K562 (cell line): ENCODE results near the gene PEX6. TPM values are rescaled to one million over a fixed set of nuclear protein-coding genes. Genes with fewer than 3 reads are reported as not detected.

Source experiments
- ADNP ChIP-seq: fragments of 200-800 bp; sonication (Bioruptor generic); IDR thresholded peaks from 2 replicates; pipeline ENCODE4 v1.6.1; 2016; ENCODE audit warnings: missing genetic modification characterization, missing compliant biosample characterization
- ARHGAP35 ChIP-seq: fragments of 450-650 bp; IDR thresholded peaks from 2 replicates; pipeline ENCODE4 v1.6.1; 2018; ENCODE audit not compliant: partially characterized antibody
- ATF3 ChIP-seq, 2 experiments: fragments of 450-650 bp in 1 of 2; sonication (generic) in 1 of 2; formaldehyde crosslinking in 1 of 2; IDR thresholded peaks in 1 of 2; conservative IDR thresholded peaks in 1 of 2; 2 replicates each; pipeline versions ENCODE4 v1.6.1 to v1.8.1; 2016 to 2023; ENCODE audit warnings: mild to moderate bottlenecking in 2 of 2, moderate library complexity in 2 of 2, inconsistent platforms in 1 of 2, missing genetic modification reagents in 1 of 2
- CREBBP ChIP-seq: IDR thresholded peaks from one replicate; pipeline ENCODE4 v1.6.1; 2012; ENCODE audit warnings: low read depth, mild to moderate bottlenecking, control low read depth, inconsistent platforms, low read length
- ERF ChIP-seq: fragments of 450-650 bp; formaldehyde crosslinking; IDR thresholded peaks from 2 replicates; pipeline ENCODE4 v1.4.0; 2020; ENCODE audit warnings: mild to moderate bottlenecking, mixed read lengths
- HDAC1 ChIP-seq, 2 experiments: fragments of 450-650 bp; IDR thresholded peaks; 2 replicates each; pipeline ENCODE4 v1.6.1; 2016 to 2017; ENCODE audit warnings: inconsistent platforms in 1 of 2, mild to moderate bottlenecking in 1 of 2, moderate library complexity in 1 of 2
- JUN ChIP-seq, 2 experiments: sonication (generic) in 1 of 2; formaldehyde crosslinking in 1 of 2; IDR thresholded peaks; 2 replicates each; pipeline versions ENCODE4 v1.6.1 to v1.8.0; 2012 to 2022; ENCODE audit warnings: borderline replicate concordance in 2 of 2, mild to moderate bottlenecking in 2 of 2, improper control_type of control experiment in 1 of 2, low read depth in 1 of 2, low read length in 1 of 2, missing genetic modification reagents in 1 of 2
- MAZ ChIP-seq, 2 experiments: fragments of 450-650 bp in 1 of 2; sonication (generic) in 1 of 2; formaldehyde crosslinking; IDR thresholded peaks in 1 of 2; conservative IDR thresholded peaks in 1 of 2; 2 replicates each; pipeline versions ENCODE4 v1.4.0 to v1.5.0; 2020; ENCODE audit warnings: mild to moderate bottlenecking in 1 of 2, missing genetic modification reagents in 1 of 2
- NCOA6 ChIP-seq: fragments of 450-650 bp; IDR thresholded peaks from 2 replicates; pipeline ENCODE4 v1.6.1; 2017; ENCODE audit warnings: mild to moderate bottlenecking
- NKRF ChIP-seq: fragments of 450-650 bp; IDR thresholded peaks from 2 replicates; pipeline ENCODE4 v1.6.1; 2016; ENCODE audit warnings: borderline replicate concordance
- PHF20 ChIP-seq: fragments of 450-650 bp; IDR thresholded peaks from 2 replicates; pipeline ENCODE4 v1.6.1; 2018; ENCODE audit not compliant: partially characterized antibody
- PHF8 ChIP-seq: fragments of 200-600 bp; sonication (generic); IDR thresholded peaks from 2 replicates; pipeline ENCODE4 v1.6.1; 2012; ENCODE audit warnings: mixed run types, mild to moderate bottlenecking, inconsistent platforms, low read length, moderate library complexity, borderline replicate concordance
- POLR2AphosphoS5 ChIP-seq: IDR thresholded peaks from 2 replicates; pipeline ENCODE4 v1.6.1; 2011; ENCODE audit warnings: mild to moderate bottlenecking, low read depth, low read length, moderate library complexity; ENCODE audit not compliant: control insufficient read depth, insufficient read depth
- SMAD3 ChIP-seq: fragments of 450-650 bp; formaldehyde crosslinking; conservative IDR thresholded peaks from 2 replicates; pipeline ENCODE4 v1.4.0; 2020; ENCODE audit warnings: mild to moderate bottlenecking
- SNRNP70 ChIP-seq: fragments of 200-400 bp; formaldehyde crosslinking; optimal IDR thresholded peaks from 2 replicates; pipeline ENCODE3; 2017; ENCODE audit warnings: low read depth, low read length
- SRSF9 ChIP-seq: fragments of 200-400 bp; formaldehyde crosslinking; IDR thresholded peaks from 2 replicates; pipeline ENCODE4 v1.6.1; 2017; ENCODE audit warnings: low read depth, low read length, borderline replicate concordance
- THRB ChIP-seq: fragments of 450-650 bp; formaldehyde crosslinking; conservative IDR thresholded peaks from 2 replicates; pipeline ENCODE4 v1.4.0; 2022; ENCODE audit warnings: mild to moderate bottlenecking, missing genetic modification characterization
- TRIM24 ChIP-seq, 2 experiments: fragments of 450-650 bp; IDR thresholded peaks; 2 replicates each; pipeline ENCODE4 v1.6.1; 2016
- ZBTB2 ChIP-seq: fragments of 450-650 bp; IDR thresholded peaks from 2 replicates; pipeline ENCODE4 v1.6.1; 2016; ENCODE audit warnings: antibody characterized with exemption
- ZBTB34 ChIP-seq: fragments of 250-450 bp; sonication (Bioruptor Pico); IDR thresholded peaks from 2 replicates; pipeline ENCODE4 v1.8.0; 2021; ENCODE audit warnings: mild to moderate bottlenecking, moderate library complexity
- ZNF431 ChIP-seq: sonication (generic); formaldehyde crosslinking; IDR thresholded peaks from 2 replicates; pipeline ENCODE4 v1.8.0; 2022; ENCODE audit warnings: mild to moderate bottlenecking, missing genetic modification reagents
- ZNF589 ChIP-seq: fragments of 200-800 bp; sonication (Bioruptor generic); IDR thresholded peaks from 2 replicates; pipeline ENCODE4 v1.6.1; 2016; ENCODE audit warnings: low read depth, missing genetic modification characterization, missing compliant biosample characterization
- polyA plus RNA-seq, 8 experiments: library from polyadenylated mRNA; depleted of rRNA in 4 of 8; stranded (reverse) in 5 of 8; unstranded in 3 of 8; fragments of >200 nt; fragmentation: Nextera tagmentation in 2 of 8; fragmentation: Illumina TruSeq in 1 of 8; extraction: Ambion mirVana in 2 of 8; extraction: Trizol in 1 of 8; gene quantifications; 2 replicates each; pipeline versions ENCODE4 v1.2.1 to v1.2.3, GENCODE V29; 2011 to 2014; ENCODE audit warnings: inconsistent platforms in 1 of 8, missing spikeins in 1 of 8
- total RNA-seq, 7 experiments: library from RNA; depleted of rRNA in 6 of 7; stranded (reverse); fragments of >200 nt in 6 of 7; fragmentation: Illumina TruSeq in 2 of 7; extraction: Trizol in 2 of 7; gene quantifications; 2 replicates each; pipeline versions ENCODE4 v1.2.1 to v1.2.3, GENCODE V29; 2011 to 2021; ENCODE audit warnings: low replicate concordance in 1 of 7

Gene PEX6
- total and polyA plus RNA-seq, 9 of the 15 experiments (the other 6 are each of a cell fraction or from before 2014, with no cell fraction given) = 0.17 to 20.8 (median 6.9) TPM

GRCh38 chr6:42981836-42982235 lies 2.9 kb upstream of the PEX6 start (continued):
- TF ChIP-seq NCOA6 (no peak), SRSF9 (no peak), PHF20 (no peak), ZBTB2 (no peak), TRIM24 (IDR thresholded peaks at IDR 0.05) (no peak), SNRNP70 (no peak), CREBBP (no peak), SMAD3 (CRISPR knock-in tag) (no peak), MAZ (CRISPR knock-in tag; conservative IDR thresholded peaks at IDR 0.05 in 1 of 2, IDR thresholded peaks at IDR 0.05 in 1 of 2) (no peak), ADNP (tag) (no peak), JUN (IDR thresholded peaks at IDR 0.05; ENCODE audit: borderline replicate concordance, low read depth, low read length) (no peak), JUN (CRISPR knock-in tag; IDR thresholded peaks at IDR 0.05; ENCODE audit: borderline replicate concordance) (no peak), ZNF431 (CRISPR knock-in tag) (no peak), NKRF (no peak), POLR2AphosphoS5 (no peak), ARHGAP35 (no peak), ERF (CRISPR knock-in tag) (no peak), THRB (CRISPR knock-in tag) (no peak), ZNF589 (CRISPR knock-in tag) (no peak), ZBTB34 (CRISPR knock-in tag) (no peak), HDAC1 (IDR thresholded peaks at IDR 0.05) (0 out of 4 replicates have a peak, but pooled peaks of 1 of the 2 experiments have one; percentile 16), PHF8 (no peak), ATF3 (IDR thresholded peaks at IDR 0.05) (no peak), ATF3 (CRISPR knock-in tag; conservative IDR thresholded peaks at IDR 0.05) (no peak)
